GM18499 (cell line): ENCODE results near the gene ATP10D.

Experiments used
- ATAC-seq: cut with Tn5 transposase; IDR thresholded peaks from one replicate; pipeline ENCODE4 v1.9.1; 2021; ENCODE audit warnings: moderate number of reproducible peaks; ENCODE audit not compliant: insufficient read depth, unreplicated experiment

ATP10D gene

DNA sequence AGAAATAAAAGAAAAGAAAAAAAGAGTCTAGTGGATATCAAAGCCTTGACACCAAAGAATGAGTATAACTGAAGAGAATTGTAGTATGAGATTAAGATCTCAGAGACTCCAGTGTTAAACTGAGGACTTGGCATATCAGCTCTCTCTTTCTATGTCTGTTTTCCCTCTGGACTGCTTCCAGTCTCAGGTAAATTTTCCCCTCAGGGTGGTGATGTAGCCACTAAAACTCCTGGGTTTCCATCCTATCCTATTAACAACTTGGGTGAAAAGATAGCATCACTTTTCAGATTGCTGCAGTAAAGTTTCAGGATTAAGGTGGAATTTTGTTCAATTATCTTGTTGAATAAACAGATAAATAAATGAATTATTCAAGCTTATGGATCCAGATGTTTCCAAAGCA, 85.7 kb downstream of the ATP10D start:
- ATAC-seq: no peak

- no peak for ATAC-seq
These were observed 87.9 kb downstream of the ATP10D start for GRCh38 chr4:47572981-47573380.

- no peak for ATAC-seq
These were observed 92.9 kb downstream of the ATP10D start for GRCh38 chr4:47577779-47578553.

- no peak for ATAC-seq
These were observed 94.2 kb downstream of the ATP10D start for GRCh38 chr4:47579235-47579634.

- ATAC-seq: no peak
These were observed 105.2 kb downstream of the ATP10D start for GRCh38 chr4:47590325-47590724.

GRCh38 chr4:47597696-47598095, 112.6 kb downstream of the ATP10D start:
- no peak for ATAC-seq

DNA sequence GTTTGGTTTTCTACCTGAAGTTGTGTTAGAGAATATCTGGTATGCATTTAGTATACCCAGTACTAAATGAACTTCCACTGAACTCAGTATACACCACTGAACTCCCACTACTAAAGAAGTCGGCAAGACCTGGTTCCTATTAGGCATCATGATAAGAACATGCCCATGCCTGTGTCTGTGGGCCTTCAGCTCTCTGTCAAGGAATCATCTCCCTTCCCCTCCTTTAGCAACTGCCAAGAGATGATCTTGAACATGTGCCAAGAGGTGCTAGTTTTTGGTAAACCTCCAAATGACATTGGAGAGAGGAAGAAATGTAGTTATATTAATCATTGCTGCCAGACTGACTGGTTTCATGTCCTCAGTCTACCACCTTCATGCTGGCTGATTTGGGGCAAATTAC, 113.2 kb downstream of the ATP10D start:
- no peak for ATAC-seq

DNA sequence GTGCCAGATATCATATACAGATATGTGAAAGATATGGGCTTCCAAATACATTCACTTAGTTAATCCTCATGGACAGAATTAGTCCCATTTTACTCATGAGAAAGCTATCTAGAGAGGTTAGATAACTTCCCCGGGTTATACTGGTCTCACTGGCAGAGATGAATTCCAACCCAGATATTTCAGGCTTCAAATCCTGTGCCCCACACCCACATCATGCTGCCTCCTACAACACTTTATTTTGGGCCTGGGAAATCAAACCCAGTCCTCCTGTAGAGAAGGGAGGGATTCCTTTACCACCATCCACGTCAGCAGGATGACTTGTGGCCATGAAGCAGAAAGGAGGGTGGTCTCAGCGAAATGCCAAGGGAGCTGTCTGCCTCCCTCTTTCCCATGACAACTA, 113.8 kb downstream of the ATP10D start:
- no peak for ATAC-seq

DNA sequence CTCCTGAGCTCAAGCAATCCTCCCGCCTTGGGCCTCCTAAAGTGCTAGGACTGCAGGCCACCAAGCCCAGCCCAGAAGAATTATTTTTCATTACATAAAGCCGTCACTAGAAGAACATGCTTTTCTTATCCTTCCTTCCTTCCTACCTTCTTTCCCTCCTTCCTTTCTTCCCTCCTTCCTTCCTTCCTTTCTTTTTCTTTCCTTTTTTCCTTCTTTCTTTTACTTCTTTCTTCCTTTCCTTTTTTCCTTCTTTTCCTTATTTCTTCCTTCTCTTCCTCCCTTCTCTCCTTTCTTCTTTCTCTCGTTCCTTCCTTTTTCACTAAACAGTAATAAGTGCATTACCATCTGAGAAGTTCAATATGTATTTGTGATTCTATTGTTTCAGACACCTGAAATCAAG, 121.4 kb downstream of the ATP10D start:
- ATAC-seq: no peak

GRCh38 chr4:47612116-47613023, 127.3 kb downstream of the ATP10D start:
- no peak for ATAC-seq

- no peak for ATAC-seq
These were observed 130.3 kb downstream of the ATP10D start for GRCh38 chr4:47615385-47615784.

- peak; percentile 84 for ATAC-seq
These were observed 132.5 kb downstream of the ATP10D start for GRCh38 chr4:47617607-47618006.

- ATAC-seq: no peak
These were observed 134.6 kb downstream of the ATP10D start for GRCh38 chr4:47619691-47620090.

GRCh38 chr4:47621181-47621580, 136.1 kb downstream of the ATP10D start:
- ATAC-seq: no peak

- no peak for ATAC-seq
These were observed 139.0 kb downstream of the ATP10D start for GRCh38 chr4:47624031-47624441.

DNA sequence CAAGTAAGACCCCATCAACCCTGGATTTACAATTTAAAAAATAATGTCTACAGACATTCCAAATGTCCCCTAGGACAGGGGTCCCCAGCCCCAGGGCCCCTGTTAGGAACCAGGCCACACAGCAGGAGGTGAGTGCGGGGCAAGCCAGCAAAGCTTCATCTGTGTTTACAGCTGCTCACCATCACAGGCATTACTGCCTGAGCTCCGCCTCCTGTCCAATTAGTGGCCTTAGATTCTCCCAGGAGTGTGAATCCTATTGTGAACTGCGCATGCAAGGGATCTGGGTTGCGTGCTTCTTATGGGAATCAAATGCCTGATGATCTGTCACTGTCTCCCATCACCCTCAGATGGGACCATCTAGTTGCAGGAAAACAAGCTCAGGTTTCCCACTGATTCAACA, 146.1 kb downstream of the ATP10D start:
- ATAC-seq: no peak

DNA sequence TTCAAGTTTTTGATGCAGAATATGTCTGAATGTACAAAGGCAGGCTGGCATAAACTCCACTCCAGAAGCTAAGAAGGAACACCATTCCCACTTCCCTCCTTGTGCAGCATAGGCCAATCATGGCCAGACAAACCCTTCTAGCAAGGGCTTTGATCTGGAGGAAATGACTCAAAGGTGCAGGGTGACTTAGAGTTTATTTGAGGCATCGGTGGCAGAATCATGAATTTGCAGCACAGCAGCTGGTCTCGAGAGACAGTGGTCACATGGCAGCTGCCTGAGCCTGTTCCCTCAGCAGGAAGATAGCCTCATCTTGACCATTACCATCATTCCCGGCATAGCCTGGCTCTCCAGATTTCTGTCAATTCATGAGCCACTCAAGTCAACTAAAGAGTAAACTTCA, 154.5 kb downstream of the ATP10D start:
- no peak for ATAC-seq

GRCh38 chr4:47640911-47641310, 155.8 kb downstream of the ATP10D start:
- ATAC-seq: no peak

- ATAC-seq: no peak
These were observed 156.7 kb downstream of the ATP10D start for GRCh38 chr4:47641755-47642154.

DNA sequence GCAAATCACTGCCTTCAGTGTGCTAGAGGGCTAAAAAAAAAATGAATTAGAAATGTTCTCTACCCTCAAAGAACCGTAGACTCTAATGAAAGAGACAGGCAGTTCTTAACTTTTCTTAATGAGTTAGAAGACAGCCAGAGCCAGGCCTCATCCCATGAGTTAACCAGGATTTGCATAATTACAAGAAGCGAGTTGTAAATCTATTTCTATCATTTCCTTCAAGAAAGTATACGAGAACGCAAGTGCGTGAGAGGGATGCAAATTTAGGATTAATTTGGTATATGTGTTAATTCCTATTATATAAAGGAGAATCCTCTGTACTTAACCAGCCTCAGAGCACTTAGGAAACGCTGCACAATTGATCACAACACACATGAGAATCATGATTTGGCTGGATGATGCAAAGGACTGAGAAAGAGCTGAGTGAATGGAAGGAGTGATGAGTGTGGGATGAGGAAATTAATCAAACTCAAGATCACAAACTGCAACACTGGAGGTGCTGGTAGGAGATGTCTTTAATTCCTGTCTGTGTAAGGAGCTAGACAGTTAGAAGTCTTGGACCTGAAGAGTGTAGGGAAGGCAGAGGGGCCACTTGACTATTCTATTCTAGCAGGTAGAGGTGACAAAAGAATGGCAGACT, 157.2 kb downstream of the ATP10D start:
- no peak for ATAC-seq
